ENCODE measurements around the gene ZNF445.

- TF ChIP-seq, protein P1, sequence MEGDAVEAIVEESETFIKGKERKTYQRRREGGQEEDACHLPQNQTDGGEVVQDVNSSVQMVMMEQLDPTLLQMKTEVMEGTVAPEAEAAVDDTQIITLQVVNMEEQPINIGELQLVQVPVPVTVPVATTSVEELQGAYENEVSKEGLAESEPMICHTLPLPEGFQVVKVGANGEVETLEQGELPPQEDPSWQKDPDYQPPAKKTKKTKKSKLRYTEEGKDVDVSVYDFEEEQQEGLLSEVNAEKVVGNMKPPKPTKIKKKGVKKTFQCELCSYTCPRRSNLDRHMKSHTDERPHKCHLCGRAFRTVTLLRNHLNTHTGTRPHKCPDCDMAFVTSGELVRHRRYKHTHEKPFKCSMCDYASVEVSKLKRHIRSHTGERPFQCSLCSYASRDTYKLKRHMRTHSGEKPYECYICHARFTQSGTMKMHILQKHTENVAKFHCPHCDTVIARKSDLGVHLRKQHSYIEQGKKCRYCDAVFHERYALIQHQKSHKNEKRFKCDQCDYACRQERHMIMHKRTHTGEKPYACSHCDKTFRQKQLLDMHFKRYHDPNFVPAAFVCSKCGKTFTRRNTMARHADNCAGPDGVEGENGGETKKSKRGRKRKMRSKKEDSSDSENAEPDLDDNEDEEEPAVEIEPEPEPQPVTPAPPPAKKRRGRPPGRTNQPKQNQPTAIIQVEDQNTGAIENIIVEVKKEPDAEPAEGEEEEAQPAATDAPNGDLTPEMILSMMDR (conservative IDR thresholded peaks at IDR 0.05): no peak
- no peak for TF ChIP-seq EZH2 (IDR thresholded peaks at IDR 0.05; ENCODE audit: low read depth)
Measured at GRCh38 chr3:44444896-44445691, 32.4 kb downstream of the ZNF445 start.

All from PC-9 (cell line).